NCI-H2107 treated with DMSO at 0.1 percent for 48 hours (cell line): ENCODE data around the gene RNF167.
A peak's percentile ranks its signal among the peaks of the same experiment; 100 is the strongest.
"Not testable (repeated sequence)": the region's sequence is repeated elsewhere in the genome, so short reads cannot be mapped to it uniquely, and the experiment has no call there.

Experiments
- DNase-seq: peaks from one replicate; lab custom pipeline; 2025; ENCODE audit not compliant: unreplicated experiment; lab: John Stamatoyannopoulos, UW

The RNF167 gene

DNA sequence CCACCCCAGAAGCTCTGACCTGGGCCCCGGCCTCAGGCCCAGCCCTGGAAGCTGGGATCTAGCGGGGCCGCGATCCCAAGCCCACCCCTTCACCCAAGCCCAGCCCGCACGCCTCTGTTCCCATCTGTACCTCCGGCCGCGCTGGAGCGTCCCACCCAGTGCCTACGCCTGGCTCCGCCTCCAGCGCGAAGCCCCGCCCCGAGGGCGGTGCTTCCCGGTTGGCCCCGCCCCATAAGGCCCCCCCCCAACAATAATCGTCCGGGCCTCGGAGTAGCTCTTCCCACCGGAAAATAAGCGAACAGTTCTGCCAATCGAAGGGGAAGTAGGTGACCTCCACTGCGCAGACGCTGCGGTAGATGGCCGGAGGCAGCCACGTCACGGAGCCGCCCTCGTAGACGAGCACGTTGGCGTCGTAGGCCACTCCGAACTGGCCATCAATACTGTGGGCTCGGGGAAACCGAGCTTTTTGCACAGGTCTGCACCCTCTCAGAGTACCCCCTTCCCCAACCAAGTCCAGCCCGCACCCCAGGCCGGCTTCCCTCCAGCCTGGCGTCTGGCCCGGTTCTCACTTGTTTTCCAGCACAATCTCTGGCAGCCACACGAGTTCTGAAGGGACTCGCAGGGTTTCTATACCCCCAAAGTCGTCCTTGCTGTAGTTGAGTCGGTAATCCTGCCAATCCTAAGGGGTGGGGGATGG is 38.3 kb upstream of the RNF167 start:
- no peak for DNase-seq

DNA sequence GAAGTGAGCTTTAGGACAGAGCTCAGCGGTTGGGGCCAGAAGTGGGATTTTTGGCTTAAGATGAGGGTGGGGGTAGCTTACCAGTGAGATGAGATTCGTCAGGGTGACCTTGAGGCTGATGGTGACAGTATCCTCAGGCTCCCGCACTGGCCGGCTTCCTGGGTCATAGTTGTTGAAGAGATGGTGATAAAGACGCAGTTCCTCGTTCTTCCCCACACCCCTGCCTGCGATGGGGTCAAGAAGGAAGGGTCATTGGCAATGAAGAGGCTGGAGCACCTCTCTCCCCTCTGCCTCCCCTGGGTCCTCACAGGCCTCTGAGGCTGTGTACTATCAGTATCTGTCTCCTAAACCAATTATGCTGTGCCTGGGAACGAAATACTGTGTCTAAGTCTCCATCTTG is 37.5 kb upstream of the RNF167 start:
- no peak for DNase-seq

DNA sequence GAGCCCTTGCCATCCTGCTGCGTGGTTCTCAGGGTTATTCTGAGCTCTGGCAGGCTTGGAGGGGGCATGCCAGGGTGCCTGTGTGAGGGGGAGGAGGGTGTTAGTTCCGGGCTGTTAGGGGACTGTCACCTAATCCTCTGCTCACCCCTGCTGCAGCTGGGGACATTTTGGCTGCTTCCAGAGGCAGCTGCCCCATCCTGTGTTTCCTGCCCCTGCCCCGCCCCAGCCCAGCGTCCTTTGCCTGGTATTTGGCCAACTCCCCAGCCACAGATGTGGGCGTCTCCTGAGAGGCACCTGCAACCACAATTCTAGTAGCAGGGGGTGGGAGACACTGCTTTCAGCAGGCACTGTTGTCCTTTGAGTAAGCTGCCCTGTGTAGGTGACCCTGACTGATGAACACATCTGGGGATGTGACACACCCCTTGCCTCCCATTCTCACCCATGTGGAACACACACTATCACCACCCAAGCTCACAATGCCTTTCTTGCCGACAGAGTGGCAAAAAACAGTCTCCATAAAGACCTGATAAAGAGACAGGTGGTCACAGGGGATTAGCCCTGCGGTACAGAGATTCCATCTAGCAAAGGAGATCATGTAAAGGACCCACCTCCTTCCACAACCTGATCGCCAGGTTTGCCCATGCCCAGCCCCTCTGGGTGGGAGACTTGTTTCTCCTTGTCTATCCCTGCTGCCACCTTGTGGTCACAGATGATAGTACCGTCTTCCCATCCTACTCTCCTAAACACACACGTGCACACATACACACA is 36.8 kb upstream of the RNF167 start, which contains the start of gene CHRNE:
Gene CHRNE (minus strand): TSS at position 48 of the 768 bp plus-strand sequence. CDS start 35 bp downstream, at position 13.
- peak; percentile 32 for DNase-seq

DNA sequence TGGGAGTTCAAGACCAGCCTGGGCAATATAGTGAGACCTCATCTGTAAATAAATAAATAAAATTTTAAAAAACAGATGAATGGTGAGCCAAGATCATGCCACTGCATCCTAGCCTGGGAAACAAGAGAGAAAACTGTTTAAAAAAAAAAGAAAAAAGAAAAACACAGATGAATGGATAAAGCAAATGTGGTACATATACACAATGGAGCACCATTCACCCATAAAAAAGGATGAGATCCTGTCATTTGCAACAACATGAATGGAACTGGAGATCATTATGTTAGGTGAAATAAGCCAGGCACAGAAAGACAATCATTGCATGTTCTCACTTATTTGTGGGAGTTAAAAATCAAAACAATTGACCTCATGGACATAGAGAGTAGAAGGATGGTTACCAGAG is 33.4 kb upstream of the RNF167 start:
- DNase-seq, result not testable (repeated sequence)

DNA sequence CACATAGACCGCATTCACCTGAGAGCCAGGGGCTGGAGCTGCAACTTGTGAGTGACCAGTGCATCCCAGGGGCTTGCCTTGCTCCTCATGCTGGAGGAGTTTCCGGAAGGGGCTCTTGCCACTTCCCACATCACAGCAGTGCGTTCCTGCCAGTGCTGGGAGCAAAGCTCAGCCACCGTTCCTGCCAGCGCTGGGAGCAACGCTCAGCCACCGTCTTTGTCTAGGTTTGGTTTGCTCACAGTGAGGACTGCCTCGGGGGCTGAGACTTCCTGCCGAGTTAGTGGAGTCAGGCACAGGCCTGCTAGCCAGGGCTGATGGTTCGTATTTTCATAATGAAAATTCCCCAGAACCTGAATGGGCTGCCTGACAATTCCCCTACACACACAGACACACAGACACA is 31.8 kb upstream of the RNF167 start:
- DNase-seq, result no peak

DNA sequence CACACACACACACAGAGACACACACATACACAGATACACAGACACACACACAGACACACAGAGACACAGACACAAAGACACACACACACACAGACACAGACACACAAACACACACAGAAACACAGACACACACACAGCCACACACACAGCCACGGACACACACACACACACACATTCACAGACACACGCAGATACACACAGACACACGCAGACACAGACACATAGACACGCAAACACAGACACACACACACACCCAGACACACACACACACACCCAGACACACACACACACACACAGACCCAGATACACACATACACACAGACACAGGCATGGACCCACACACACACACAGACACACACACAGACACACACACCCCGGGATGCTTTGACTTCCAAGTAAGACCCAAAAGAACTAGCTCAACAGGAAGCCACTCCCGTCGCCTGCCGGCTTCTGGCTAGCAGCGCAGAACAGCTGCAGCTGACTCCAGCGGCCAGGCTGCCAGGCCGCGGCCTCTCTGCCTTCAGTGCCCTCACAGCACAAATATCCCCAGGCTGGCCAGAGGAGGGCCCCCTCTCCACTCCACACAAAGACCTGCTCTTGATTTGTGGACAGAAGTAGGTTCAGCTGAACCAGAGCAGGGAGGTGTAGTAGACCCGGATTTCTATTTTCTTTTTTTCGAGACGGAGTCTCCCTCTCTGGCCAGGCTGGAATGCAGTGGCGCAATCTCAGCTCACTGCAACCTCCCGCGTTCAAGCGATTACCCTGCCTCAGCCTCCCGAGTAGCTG is 31.2 kb upstream of the RNF167 start:
- peak; percentile 69 for DNase-seq

DNA sequence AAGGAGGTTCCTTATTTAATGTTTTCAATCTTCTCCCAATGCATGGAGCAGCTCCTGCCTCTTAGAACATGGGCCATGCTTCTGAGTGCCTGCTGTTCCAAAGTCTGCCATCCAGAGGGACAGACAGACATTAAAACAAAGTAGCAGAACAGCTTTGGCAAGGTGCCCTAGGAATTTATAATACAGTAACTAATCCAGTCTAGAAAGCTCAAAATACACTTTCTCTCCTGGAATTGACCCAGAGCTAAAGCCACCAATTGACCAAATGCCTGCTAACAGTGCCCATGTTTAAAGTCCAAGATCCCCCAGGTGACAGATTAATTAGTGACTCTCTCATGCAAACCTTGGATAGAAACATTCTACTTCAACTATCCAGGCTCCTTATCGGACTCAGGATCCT is 26.1 kb upstream of the RNF167 start:
- DNase-seq, result no peak

DNA sequence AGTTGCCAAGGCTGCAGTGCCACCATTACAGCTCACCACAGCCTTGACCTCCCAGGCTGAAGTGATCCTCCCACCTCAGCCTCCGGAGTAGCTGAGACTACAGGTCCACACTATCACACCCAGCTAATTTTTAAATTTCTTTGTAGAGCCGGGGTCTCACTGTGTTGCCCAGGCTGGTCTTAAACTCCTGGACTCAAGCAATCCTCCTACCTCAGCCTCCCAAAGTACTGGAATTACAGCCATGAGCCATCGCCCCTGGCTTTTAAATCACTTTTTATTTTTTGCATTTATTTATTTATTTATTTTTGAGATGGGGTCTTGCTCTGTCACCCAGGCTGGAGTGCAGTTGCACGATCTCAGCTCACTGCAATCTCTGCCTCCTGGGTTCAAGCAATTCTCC is 25.5 kb upstream of the RNF167 start:
- DNase-seq, result not testable (repeated sequence)

DNA sequence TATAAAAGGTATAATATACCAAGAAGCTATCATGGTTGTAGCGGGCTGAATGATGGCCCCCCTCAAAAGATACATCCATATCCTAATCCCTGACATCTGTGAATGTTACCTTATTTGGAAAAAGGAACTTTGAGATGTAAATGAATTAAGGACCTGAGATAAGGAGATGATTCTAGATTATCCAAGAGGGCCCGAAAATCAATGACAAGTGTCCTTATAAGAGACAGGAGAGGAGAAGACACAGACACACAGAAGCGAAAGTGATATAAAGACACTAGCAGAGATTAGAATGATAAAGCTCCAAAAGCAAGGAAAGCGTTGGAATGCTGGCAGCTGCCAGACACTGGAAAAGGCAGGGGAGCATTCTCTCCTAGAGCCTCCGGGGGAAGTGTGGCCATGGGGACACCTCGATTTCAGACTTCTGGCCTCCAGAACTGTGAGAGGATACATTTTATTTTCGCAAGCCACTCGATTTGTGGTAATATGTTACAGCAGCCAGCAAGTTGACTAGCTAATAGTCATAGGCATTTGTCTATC is 20.5 kb upstream of the RNF167 start:
- no peak for DNase-seq

DNA sequence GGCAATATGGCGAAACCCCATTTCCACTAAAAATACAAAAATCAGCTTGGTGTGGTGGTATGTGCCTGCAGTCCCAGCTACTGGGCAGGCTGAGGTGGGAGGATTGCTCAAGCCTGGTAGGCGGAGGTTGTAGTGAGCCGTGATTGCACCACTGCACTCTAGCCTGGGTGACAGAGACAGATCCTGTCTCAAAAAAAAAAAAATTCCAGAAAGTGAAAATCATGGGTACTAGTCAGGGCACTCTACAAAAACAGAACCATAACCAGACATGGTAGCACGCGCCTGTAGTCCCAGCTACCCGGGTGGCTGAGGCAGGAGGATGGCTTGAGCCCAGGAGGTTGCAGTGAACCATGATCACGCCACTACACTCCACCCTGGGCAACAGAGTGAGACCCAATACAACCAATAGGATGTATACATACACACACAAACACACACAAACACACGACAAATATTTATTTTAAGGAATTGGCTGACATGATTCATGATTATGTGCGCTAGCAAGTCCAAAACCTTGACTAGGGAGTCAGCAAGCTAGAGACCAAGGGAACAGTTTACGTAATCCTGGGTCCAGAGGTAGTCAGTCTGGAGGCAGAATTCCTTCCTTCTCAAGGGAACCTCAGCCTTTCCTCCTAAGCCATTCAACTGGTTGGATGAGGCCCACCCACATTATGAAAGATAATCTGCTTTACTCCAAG is 19.6 kb upstream of the RNF167 start:
- no peak for DNase-seq

DNA sequence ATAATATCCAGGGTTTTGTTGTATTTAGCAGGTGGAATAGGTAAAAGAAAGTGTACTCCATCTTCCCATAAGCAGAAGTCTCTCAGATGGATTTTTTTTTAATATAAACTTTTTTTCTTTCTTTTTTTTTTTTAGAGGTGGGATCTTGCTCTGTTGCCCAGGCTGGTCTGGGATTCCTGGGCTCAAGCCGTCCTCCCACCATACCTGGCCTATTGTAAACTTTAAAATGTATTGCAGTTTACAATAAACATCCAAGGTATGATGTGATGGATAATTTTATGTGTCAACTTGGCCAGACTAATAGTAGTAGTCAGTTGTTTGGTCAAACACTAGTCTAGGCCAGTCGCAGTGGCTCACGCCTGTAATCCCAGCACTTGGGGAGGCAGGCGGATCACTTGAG is 18.7 kb upstream of the RNF167 start:
- DNase-seq, result no peak

DNA sequence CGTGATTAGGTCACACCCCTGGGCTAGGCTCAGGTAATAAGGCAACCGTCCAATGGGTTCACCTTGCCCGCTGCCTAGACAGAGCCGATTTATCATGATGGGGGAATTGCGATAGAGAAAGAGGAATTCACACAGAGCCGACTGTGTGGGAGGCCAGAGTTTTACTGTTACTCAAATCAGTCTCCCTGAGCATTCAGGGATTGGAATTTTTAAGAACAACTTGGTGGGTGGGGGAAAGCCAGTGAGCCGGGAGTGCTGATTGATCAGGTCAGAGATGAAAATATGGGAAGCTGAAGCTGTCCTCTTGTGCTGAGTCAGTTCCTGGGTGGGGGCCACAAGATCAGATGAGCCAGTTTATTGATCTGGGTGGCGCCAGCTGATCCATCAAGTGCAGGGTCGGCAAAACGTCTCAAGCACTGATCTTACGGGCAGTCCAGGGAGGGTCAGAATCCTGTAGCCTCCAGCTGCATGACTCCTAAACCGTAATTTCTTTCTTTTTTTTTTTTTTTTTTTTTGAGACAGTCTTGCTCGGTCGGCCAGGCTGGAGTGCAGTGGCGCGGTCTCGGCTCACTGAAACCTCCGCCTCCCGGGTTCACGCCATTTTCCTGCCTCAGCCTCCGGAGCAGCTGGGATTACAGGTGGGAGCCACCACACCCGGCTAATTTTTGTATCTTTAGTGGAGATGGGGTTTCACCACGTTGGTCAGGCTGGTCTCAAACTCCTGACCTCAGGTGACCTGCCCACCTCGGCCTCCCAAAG is 13.3 kb upstream of the RNF167 start:
- DNase-seq, result not testable (repeated sequence)

DNA sequence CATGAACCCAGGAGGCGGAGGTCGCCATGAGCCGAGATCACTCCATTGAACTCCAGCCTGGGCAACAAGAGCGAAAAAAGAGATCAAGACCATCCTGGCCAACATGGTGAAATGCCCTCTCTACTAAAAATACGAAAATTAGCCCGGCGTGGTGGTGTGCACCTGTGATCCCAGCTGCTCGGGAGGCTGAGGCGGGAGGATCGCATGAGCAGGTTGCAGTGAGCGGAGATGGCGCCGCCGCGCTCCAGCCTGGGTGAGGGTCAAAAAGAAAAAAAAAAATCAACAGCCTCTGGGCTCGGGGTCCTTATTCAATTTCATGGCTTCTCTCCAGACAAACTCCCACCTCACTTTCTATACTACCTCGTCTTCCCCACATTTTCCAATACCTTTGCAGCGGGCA is 11.2 kb upstream of the RNF167 start:
- no peak for DNase-seq

DNA sequence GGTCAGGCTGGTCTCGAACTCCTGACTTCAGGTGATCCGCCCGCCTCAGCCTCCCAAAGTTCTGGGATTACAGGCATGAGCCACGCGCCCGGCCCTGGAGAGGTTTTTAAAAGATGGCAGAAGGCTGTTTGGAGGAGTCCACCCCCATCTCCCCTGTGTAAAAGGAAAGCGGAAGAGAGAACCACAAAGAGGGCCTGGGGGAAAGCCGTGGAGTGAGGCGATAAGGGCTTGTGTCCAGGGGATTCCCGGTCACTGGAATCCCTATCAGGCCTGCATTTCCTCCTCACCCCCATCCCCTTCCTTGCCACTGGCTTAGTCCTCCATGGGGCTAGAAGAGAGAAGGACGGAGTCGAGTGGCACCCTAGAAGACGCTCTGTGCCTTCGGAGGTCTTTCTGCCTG is 8.1 kb upstream of the RNF167 start, which contains the start of gene GP1BA:
Gene GP1BA (plus strand): TSS at position 315 of the 400 bp plus-strand sequence. CDS start 328 bp downstream, outside the sequence.
- DNase-seq, result no peak

DNA sequence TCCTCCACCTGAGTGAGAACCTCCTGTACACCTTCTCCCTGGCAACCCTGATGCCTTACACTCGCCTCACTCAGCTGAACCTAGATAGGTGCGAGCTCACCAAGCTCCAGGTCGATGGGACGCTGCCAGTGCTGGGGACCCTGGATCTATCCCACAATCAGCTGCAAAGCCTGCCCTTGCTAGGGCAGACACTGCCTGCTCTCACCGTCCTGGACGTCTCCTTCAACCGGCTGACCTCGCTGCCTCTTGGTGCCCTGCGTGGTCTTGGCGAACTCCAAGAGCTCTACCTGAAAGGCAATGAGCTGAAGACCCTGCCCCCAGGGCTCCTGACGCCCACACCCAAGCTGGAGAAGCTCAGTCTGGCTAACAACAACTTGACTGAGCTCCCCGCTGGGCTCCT is 7.3 kb upstream of the RNF167 start:
- DNase-seq, result no peak

DNA sequence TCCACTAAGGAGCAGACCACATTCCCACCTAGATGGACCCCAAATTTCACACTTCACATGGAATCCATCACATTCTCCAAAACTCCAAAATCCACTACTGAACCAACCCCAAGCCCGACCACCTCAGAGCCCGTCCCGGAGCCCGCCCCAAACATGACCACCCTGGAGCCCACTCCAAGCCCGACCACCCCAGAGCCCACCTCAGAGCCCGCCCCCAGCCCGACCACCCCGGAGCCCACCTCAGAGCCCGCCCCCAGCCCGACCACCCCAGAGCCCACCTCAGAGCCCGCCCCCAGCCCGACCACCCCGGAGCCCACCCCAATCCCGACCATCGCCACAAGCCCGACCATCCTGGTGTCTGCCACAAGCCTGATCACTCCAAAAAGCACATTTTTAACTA is 6.4 kb upstream of the RNF167 start:
- DNase-seq, result no peak

DNA sequence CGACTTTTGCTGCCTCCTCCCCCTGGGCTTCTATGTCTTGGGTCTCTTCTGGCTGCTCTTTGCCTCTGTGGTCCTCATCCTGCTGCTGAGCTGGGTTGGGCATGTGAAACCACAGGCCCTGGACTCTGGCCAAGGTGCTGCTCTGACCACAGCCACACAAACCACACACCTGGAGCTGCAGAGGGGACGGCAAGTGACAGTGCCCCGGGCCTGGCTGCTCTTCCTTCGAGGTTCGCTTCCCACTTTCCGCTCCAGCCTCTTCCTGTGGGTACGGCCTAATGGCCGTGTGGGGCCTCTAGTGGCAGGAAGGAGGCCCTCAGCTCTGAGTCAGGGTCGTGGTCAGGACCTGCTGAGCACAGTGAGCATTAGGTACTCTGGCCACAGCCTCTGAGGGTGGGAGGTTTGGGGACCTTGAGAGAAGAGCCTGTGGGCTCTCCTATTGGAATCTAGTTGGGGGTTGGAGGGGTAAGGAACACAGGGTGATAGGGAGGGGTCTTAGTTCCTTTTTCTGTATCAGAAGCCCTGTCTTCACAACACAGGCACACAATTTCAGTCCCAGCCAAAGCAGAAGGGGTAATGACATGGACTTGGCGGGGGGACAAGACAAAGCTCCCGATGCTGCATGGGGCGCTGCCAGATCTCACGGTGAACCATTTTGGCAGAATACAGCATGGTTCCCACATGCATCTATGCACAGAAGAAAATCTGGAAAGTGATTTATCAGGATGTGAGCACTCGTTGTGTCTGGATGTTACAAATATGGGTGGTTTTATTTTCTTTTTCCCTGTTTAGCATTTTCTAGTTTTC is 5.7 kb upstream of the RNF167 start:
- DNase-seq, result no peak

DNA sequence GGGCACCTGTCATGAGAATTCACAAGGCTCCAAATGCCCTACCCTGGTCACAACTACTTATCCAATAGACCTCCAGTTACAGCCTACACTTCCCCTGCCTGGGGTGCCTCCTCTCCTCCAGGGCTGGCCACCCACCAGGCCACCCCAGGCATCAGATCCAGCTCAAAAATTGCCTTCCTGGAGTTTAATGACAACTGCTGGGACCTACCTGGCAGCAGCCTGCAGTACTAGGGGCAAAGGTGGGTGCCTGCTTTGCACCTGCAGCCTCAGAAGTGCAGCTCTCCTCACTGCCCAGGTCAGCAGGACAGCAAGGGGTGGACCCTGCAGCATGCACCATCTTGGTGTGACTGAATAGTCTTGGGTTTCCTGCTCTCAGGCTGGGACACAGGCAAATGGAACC is 4.4 kb upstream of the RNF167 start:
- DNase-seq, result no peak

DNA sequence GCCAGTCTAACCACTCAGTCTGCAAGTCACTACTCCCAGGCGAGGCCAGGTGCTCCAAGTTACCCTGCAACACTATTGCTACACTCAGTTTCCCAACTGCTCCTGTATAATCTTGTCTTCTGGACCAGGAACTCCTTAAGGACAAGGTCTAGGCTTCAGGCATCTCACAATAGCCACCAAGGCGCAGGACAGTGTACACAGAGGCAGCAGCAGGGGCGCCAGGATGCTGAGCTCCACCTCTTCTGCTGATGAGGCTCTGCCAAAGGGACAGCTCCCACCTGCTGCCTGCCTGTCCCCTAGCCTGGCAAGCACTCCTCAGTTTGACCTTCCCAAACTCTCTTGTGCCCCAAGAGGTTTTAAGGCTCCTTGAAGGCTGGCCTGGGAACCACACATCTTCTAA is 3.6 kb upstream of the RNF167 start:
- DNase-seq, result no peak
